ENCODE measurements around the gene ELOVL7.
"Not testable (repeated sequence)": the region's sequence is repeated elsewhere in the genome, so short reads cannot be mapped to it uniquely, and the experiment has no call there.

Gene ELOVL7

DNA sequence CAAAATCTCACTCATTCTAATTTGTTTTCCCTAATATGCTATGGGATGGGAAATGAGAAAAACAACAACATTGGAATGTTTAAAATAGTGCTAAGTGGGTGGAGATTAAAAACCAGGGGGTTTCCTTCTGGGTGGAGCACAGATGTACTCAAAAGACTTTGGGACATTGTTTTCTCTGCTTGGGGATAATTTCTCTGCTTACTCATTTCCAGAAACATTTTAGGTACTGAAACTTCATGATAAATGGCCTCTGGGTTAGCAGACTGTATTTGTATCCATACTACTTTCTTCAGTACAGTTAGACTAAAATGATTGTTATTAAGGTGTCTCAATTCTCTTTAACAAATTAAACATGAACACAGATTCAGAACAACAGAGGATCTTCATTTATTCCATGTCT is 17.4 kb downstream of the ELOVL7 start:
- H3K4me3 ChIP-seq (ENCODE audit: low read depth, low read length): no peak overlapping the region
- no peak for DNase-seq (ENCODE audit: low read depth, low spot score)
- TF ChIP-seq, protein P1, sequence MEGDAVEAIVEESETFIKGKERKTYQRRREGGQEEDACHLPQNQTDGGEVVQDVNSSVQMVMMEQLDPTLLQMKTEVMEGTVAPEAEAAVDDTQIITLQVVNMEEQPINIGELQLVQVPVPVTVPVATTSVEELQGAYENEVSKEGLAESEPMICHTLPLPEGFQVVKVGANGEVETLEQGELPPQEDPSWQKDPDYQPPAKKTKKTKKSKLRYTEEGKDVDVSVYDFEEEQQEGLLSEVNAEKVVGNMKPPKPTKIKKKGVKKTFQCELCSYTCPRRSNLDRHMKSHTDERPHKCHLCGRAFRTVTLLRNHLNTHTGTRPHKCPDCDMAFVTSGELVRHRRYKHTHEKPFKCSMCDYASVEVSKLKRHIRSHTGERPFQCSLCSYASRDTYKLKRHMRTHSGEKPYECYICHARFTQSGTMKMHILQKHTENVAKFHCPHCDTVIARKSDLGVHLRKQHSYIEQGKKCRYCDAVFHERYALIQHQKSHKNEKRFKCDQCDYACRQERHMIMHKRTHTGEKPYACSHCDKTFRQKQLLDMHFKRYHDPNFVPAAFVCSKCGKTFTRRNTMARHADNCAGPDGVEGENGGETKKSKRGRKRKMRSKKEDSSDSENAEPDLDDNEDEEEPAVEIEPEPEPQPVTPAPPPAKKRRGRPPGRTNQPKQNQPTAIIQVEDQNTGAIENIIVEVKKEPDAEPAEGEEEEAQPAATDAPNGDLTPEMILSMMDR (IDR thresholded peaks at IDR 0.05; ENCODE audit: low read depth, low read length): no peak
- in situ Hi-C loops (cut with HindIII; ENCODE audit: low sequenced_read_pairs): no loop called here

DNA sequence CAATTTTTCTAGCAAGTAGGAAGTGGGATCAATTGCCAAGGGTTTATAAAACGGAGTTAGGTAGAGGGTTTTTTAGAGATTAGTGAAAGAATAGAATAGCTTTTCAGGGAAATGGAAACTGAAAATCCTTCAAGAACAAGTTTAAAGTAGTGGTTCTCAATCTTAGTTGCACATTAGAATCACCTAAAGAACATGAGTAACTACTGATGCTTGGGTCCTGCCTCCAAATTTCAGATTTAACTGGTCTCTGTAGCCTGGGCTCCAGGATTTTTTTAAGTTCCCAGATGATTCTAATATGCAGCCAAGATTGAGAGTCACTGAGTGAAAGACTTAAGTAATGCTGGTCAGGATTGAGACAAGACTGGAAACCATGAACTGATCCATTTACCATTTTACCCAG is 20.5 kb downstream of the ELOVL7 start:
- DNase-seq (ENCODE audit: low read depth, low spot score): no peak
- in situ Hi-C loops (cut with HindIII; ENCODE audit: low sequenced_read_pairs): no loop called here
- TF ChIP-seq, protein P1 (IDR thresholded peaks at IDR 0.05; ENCODE audit: low read depth, low read length): no peak
- no peak overlapping the region for H3K4me3 ChIP-seq (ENCODE audit: low read depth, low read length)

DNA sequence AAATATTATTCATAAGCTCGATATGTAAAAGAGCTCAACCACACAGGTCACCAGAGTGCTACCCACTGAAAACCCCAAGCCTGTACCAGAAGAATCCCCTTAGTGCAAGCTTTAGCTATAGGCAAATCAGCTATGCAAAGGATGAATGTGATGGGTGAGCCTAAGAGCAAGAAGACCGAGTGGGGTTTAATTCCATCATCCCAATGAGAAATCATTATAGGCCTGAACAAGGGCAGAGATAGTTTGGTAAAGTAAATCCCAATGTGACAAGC is 21.8 kb downstream of the ELOVL7 start:
- TF ChIP-seq, protein P1 (IDR thresholded peaks at IDR 0.05; ENCODE audit: low read depth, low read length): no peak
- no peak for DNase-seq (ENCODE audit: low read depth, low spot score)
- H3K4me3 ChIP-seq (ENCODE audit: low read depth, low read length): no peak overlapping the region
- in situ Hi-C loops (cut with HindIII; ENCODE audit: low sequenced_read_pairs): no loop called here

DNA sequence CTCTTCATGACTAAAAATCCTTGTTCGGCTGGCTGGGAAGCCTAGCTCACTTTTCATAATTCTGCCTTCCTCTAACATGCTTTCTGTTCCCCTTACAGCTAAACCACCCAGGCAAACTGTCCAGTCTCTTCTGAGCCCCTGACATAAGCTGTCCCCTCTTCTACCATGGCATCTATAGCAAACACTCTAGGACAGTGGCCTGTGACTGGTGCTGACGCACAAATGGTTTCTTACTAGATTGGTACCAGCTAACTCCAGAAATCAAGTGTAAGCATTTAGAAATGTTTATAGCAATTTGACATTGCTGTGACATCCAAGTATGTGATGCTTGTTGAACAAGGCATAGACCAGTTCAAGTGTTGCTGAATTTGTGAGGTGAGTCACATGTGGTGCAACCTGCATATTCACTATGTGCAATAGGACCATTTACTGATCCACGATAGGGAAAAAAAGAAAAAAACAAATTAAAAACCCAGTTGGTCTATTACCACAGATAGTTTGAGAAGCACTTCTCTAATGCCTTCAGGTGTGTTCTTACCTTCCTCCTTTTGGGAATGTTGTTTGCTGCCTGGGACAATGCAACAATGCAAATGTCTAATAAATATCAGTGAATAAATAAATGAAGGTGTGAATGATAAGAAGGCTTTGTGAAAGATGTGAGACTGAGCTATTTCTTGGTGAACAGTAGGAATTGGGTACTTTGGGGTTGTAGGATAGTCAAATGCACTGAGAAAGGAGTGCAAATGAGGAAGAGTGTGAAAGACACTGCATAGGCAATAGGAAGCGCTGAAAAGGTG is 22.4 kb downstream of the ELOVL7 start:
- no peak for DNase-seq (ENCODE audit: low read depth, low spot score)
- in situ Hi-C loops (cut with HindIII; ENCODE audit: low sequenced_read_pairs): no loop called here

DNA sequence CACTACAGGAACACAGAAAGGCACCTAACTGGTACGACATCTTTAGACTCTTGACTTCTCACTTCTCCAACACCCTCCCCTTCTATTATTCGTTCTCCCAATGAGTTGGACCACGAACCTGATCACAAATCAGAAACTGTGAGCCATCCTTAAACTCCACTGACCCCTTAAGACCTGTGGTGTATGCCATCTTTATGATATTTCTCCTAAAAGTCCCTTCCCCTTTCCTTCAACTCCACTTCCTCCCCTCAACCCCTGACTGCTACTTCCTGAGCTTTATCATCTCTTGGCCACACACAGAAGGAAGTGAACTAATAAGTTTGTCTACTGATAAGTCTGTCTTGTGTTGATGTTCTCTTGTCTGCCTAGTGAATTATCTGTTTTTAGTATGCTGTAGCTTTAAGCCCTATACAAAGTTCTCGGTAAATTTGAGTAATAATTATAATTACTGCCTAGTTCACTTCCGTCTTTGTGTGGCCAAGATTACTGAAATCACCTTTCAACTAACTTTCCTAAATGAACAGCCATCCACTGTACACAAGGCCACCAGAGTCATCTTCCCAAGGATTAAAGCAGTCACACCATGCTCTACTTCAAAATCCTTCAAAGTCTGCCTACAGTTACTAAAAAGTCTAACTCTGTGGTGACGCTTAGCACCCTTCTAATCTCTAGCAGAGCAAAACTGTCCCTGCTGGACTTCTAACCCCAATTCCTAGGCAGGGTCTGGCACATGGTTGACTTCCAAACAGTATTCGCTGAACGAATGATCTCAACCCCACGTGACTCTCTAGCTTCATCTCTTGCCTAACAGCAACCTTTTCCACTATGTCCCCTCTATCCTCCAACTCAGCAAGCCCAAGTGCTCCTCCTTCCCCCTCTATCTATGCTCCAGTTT is 23.2 kb downstream of the ELOVL7 start:
- no peak overlapping the region for H3K4me3 ChIP-seq (ENCODE audit: low read depth, low read length)
- TF ChIP-seq, protein P1 (IDR thresholded peaks at IDR 0.05; ENCODE audit: low read depth, low read length): no peak
- no peak for DNase-seq (ENCODE audit: low read depth, low spot score)
- in situ Hi-C loops (cut with HindIII; ENCODE audit: low sequenced_read_pairs): no loop called here

More for the DNA sequence above, 22.4 kb downstream of the ELOVL7 start:
- TF ChIP-seq, protein P1 (IDR thresholded peaks at IDR 0.05; ENCODE audit: low read depth, low read length): no peak
- H3K4me3 ChIP-seq (ENCODE audit: low read depth, low read length): no peak overlapping the region

DNA sequence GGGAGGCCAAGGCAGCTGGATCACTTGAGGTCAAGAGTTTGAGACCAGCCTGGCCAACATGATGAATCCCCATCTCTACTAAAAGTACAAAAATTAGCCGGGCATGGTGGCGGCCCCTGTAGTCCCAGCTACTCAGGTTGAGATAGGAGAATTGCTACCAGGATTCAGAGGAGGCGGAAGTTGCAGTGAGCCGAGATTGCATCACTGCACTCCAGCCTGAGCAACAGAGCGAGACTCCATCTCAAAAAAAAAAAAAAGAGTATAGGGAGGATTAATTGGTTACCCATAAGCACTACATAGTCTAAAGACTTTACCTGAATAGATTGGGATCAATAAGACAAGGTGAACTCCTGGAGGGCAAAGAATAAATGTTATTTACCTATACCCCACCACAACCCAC is 27.9 kb downstream of the ELOVL7 start:
- H3K4me3 ChIP-seq (ENCODE audit: low read depth, low read length); in situ Hi-C loops (cut with HindIII; ENCODE audit: low sequenced_read_pairs); DNase-seq (ENCODE audit: low read depth, low spot score): not testable (repeated sequence)

DNA sequence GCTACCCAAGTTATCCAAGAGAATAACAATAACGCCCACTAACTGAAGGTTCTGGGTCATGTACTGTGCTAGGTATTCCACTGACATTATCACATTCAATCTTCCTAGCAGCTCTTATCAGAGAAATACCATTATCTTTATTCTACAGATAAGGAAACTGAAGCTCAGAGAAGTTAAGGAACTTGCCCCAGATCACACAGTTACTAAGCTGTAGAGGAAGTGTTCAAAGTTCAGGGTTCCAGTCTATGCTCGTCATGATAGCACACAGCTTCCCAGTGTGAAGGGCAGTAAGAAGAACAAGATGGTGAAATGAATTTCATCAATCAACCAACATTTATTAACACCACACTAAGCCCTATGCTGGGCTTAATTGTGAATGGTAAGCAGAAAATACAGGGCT is 29.6 kb downstream of the ELOVL7 start:
- TF ChIP-seq, protein P1 (IDR thresholded peaks at IDR 0.05; ENCODE audit: low read depth, low read length): no peak
- in situ Hi-C loops (cut with HindIII; ENCODE audit: low sequenced_read_pairs): no loop called here
- no peak for DNase-seq (ENCODE audit: low read depth, low spot score)
- H3K4me3 ChIP-seq (ENCODE audit: low read depth, low read length): no peak overlapping the region

All from astrocyte of the spinal cord (primary cell).